Calu3 (cell line): ENCODE measurements around the gene FGFRL1. TPM values are rescaled to one million over a fixed set of nuclear protein-coding genes. Genes with fewer than 3 reads are reported as not detected.

Source experiments
- BruUV-seq: library from RNA; stranded (reverse); fragments of 400-500 nt; replicated peaks from 2 replicates; lab custom pipeline; 2021; lab: Mats Ljungman, UMichigan
- CTCF ChIA-PET: fragments of 300-600 bp; sonication (Branson Sonifier 250); formaldehyde crosslinking; loops from one replicate; lab custom pipeline; 2022; ENCODE audit warnings: antibody characterized with exemption; lab: Charles Lee
- DNase-seq: peaks from one replicate; pipeline ENCODE4 v3.0.0; 2022
- H3K27ac Mint-ChIP-seq: one replicate; pipeline ENCODE4 v1.8.0; 2022; ENCODE audit warnings: mixed read lengths; ENCODE audit not compliant: unreplicated experiment
- H3K27me3 Mint-ChIP-seq: one replicate; pipeline ENCODE4 v1.8.0; 2022; ENCODE audit warnings: mixed read lengths; ENCODE audit not compliant: unreplicated experiment
- H3K36me3 Mint-ChIP-seq: one replicate; pipeline ENCODE4 v1.8.0; 2022; ENCODE audit warnings: mild to moderate bottlenecking, moderate library complexity, mixed read lengths; ENCODE audit not compliant: insufficient read depth, unreplicated experiment
- H3K4me1 Mint-ChIP-seq: one replicate; pipeline ENCODE4 v1.8.0; 2022; ENCODE audit warnings: mild to moderate bottlenecking, low read depth, mixed read lengths; ENCODE audit not compliant: unreplicated experiment
- H3K4me3 Mint-ChIP-seq: one replicate; pipeline ENCODE4 v1.8.0; 2022; ENCODE audit warnings: mild to moderate bottlenecking, low read depth, moderate library complexity, mixed read lengths; ENCODE audit not compliant: unreplicated experiment
- H3K9me3 Mint-ChIP-seq: one replicate; pipeline ENCODE4 v1.8.0; 2022; ENCODE audit warnings: low read depth, mixed read lengths; ENCODE audit not compliant: unreplicated experiment
- intact Hi-C: fragments of 100-400 bp; cut with micrococcal nuclease; formaldehyde crosslinking; loops from one replicate; pipeline ENCODE4 v1.10.0; 2022; ENCODE audit not compliant: unreplicated experiment
- total RNA-seq: library from RNA; stranded (reverse); gene quantifications from 2 replicates; pipeline ENCODE4 v1.2.3, GENCODE V29; 2022
- TF ChIP-seq, protein P1 (sequence below): fragments of 200-600 bp; IDR thresholded peaks from one replicate; pipeline ENCODE4 v1.8.0; 2022; ENCODE audit warnings: antibody characterized with exemption; ENCODE audit not compliant: unreplicated experiment

Gene FGFRL1
- total RNA-seq, 1 experiment from 2014 or later = 43.2 TPM

DNA sequence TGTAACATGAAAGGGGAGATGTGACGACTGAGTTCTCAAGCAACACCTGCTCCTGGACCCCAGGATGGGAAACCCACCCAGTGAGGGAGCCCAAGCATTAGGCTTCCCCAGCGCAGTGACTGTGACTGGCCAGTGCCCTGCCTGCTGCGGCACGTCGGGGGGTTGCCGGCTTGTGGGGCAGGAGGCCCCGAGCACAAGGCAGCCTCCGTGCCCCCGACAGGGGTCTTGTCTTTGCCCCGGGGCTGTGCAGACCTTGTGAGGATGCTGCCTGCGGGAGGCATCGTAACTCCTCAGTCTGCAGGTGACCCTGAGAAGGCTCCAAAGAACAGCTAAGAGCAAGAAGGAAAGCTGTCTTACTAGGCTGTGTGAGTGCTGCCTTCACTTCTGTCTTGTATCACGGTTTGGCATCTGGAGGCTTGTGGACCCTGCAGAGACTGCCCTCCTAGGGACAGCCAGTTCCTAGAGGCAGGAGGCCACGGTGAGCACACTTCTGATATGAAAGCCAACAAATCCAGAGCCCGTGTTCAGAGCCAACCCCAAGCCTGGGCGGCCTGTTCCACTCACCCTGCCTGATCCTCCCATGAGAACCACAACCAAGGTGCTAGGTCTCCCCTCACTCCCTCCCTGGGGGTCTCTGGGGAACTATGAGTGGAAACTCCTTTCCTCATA is 47.7 kb downstream of the FGFRL1 start:
- H3K27ac Mint-ChIP-seq = no peak overlapping the region
- no peaks in the 10 kb centered on the region for H3K4me1 Mint-ChIP-seq
- TF ChIP-seq, protein P1, sequence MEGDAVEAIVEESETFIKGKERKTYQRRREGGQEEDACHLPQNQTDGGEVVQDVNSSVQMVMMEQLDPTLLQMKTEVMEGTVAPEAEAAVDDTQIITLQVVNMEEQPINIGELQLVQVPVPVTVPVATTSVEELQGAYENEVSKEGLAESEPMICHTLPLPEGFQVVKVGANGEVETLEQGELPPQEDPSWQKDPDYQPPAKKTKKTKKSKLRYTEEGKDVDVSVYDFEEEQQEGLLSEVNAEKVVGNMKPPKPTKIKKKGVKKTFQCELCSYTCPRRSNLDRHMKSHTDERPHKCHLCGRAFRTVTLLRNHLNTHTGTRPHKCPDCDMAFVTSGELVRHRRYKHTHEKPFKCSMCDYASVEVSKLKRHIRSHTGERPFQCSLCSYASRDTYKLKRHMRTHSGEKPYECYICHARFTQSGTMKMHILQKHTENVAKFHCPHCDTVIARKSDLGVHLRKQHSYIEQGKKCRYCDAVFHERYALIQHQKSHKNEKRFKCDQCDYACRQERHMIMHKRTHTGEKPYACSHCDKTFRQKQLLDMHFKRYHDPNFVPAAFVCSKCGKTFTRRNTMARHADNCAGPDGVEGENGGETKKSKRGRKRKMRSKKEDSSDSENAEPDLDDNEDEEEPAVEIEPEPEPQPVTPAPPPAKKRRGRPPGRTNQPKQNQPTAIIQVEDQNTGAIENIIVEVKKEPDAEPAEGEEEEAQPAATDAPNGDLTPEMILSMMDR = no peak
- DNase-seq = no peak
- no peaks in the 10 kb centered on the region for H3K9me3 Mint-ChIP-seq
- H3K36me3 Mint-ChIP-seq = no peaks in the 10 kb centered on the region
- H3K27me3 Mint-ChIP-seq = peaks cover 28% of the 10 kb centered on the region
- no peak overlapping the region for H3K4me3 Mint-ChIP-seq
- intact Hi-C loops = no loop called here
- BruUV-seq = no TSS peak
- CTCF ChIA-PET = interaction anchor here (0.6 to 1.3 kb wide), 3 partner anchors 16 to 109 kb away, joined by 3 read pairs; no protein-coding TSS in a partner anchor

DNA sequence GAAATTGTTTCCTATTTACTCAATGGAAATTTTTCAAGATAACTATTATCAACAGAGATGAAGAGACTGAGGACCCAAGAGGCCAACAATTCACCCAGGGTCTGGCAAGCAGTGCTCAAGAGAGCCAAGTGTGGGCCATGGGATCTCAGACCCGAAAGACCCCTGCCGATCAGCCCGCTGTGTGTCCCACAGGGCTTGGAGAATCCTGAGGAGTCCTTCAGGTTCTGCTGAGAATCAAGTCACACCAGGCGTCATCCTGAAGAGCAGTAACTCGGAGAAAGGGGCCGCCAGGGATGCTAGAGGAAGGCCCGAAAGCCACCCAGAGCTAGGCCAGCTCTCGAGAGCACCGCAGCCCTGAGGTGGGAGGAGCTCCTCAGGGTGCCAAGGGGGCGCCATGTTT is 48.7 kb downstream of the FGFRL1 start:
- no peaks in the 10 kb centered on the region for H3K36me3 Mint-ChIP-seq
- H3K4me1 Mint-ChIP-seq = no peaks in the 10 kb centered on the region
- H3K9me3 Mint-ChIP-seq = no peaks in the 10 kb centered on the region
- intact Hi-C loops = no loop called here
- peaks cover 38% of the 10 kb centered on the region for H3K27me3 Mint-ChIP-seq
- DNase-seq = no peak
- BruUV-seq = no TSS peak
- CTCF ChIA-PET = no interaction called here
- H3K4me3 Mint-ChIP-seq = no peak overlapping the region
- TF ChIP-seq, protein P1 = no peak
- no peak overlapping the region for H3K27ac Mint-ChIP-seq

DNA sequence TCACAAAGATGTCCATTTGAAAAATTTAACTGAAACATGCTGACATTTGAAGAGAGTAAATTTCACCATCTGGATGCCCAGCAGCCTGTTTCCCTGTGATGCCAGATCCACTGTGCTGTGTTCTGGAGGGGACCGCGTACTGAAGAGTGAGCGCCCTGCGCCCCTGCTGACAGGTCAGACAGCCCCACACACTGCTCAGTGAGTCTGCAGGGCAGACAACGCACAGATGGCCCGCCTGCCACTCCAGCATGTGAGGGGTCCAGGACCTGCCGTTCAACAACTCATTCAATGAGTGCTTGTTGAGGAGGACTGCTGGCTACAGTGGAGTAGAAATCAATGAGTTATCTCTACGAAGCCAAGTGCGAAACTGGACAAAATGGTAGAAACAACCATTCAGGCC is 49.2 kb downstream of the FGFRL1 start:
- peaks cover 40% of the 10 kb centered on the region for H3K27me3 Mint-ChIP-seq
- BruUV-seq = no TSS peak
- H3K36me3 Mint-ChIP-seq = no peaks in the 10 kb centered on the region
- TF ChIP-seq, protein P1 = no peak
- CTCF ChIA-PET = no interaction called here
- H3K4me3 Mint-ChIP-seq = no peak overlapping the region
- H3K27ac Mint-ChIP-seq = no peak overlapping the region
- intact Hi-C loops = no loop called here
- no peak for DNase-seq
- no peaks in the 10 kb centered on the region for H3K9me3 Mint-ChIP-seq
- no peaks in the 10 kb centered on the region for H3K4me1 Mint-ChIP-seq

DNA sequence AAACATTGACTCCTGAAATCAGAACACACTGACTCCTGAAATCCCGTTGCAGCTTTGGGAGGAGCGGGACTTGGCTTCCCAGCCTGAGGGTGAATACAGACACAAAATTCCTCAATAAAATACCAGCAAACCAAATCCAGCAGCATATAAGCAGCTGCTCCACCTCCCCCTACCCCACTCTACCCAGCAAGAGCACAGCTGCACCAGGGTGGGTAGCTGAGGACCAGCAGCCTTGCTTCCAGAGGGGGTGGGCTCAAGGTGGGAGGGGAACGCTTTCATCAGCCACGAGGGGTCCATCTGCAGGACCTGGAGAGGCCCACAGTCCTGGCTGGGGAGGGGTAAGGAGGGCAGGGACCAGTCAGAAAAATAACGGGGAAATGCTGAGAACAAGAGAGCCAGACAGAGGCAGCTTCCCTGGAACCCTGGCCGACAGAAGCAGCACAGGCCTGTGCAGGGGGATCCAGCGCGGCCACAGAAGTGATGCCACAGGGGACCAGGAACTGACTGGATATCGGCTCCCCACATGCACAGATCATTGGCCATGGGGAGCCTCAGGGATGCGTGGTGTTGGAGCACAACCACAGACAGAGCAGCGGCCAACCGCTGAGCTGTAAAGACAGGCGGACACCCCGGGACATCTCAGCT is 49.8 kb downstream of the FGFRL1 start:
- Mint-ChIP-seq H3K27me3 (peaks cover 44% of the 10 kb centered on the region), H3K4me1 (no peaks in the 10 kb centered on the region), H3K27ac (no peak overlapping the region), H3K36me3 (no peaks in the 10 kb centered on the region), H3K9me3 (no peaks in the 10 kb centered on the region), H3K4me3 (no peak overlapping the region)
- intact Hi-C loops = no loop called here
- BruUV-seq = no TSS peak
- TF ChIP-seq, protein P1 = no peak
- CTCF ChIA-PET = no interaction called here
- DNase-seq = no peak
